Endothelial cell of umbilical vein (primary cell): Measurements from ENCODE around the gene ADGRG3.

Experiments
- EZH2 ChIP-seq: IDR thresholded peaks from 2 replicates; pipeline ENCODE4 v1.6.1; 2012; ENCODE audit warnings: borderline replicate concordance, low read depth, mild to moderate bottlenecking, moderate library complexity, low read length, inconsistent platforms; ENCODE audit not compliant: severe bottlenecking
- GATA2 ChIP-seq: IDR thresholded peaks from 2 replicates; pipeline ENCODE4 v1.7.0; 2011; ENCODE audit warnings: low read depth, mild to moderate bottlenecking, moderate library complexity, mixed read lengths, low read length; ENCODE audit not compliant: insufficient read length, insufficient read depth
- JUN ChIP-seq: IDR thresholded peaks from 2 replicates; pipeline ENCODE4 v1.6.1; 2011; ENCODE audit warnings: borderline replicate concordance, low read depth; ENCODE audit not compliant: insufficient read length, insufficient read depth
- MYC ChIP-seq: IDR thresholded peaks from one replicate; pipeline ENCODE4 v1.6.1; 2011; ENCODE audit warnings: mild to moderate bottlenecking, low read depth, low read length
- POLR2A ChIP-seq: IDR thresholded peaks from 2 replicates; pipeline ENCODE4 v1.6.1; 2012; ENCODE audit warnings: low read depth, mild to moderate bottlenecking, control low read depth, low read length
- POLR2AphosphoS5 ChIP-seq: IDR thresholded peaks from 2 replicates; pipeline ENCODE4 v1.6.1; 2012; ENCODE audit warnings: low read depth, mild to moderate bottlenecking, control low read depth, low read length, moderate library complexity; ENCODE audit not compliant: insufficient read depth
- TF ChIP-seq, protein P1 (sequence below), 2 donors: IDR thresholded peaks; 1 replicate in 1 of 2; 2 replicates in 1 of 2; pipeline ENCODE4 v1.5.1; 2011; ENCODE audit warnings: low read length in 2 of 2, mild to moderate bottlenecking in 2 of 2, moderate library complexity in 2 of 2, control low read depth in 1 of 2, inconsistent platforms in 1 of 2, low read depth in 1 of 2; ENCODE audit not compliant: insufficient read depth in 1 of 2; ENCODE audit errors: extremely low read depth in 1 of 2

DNA sequence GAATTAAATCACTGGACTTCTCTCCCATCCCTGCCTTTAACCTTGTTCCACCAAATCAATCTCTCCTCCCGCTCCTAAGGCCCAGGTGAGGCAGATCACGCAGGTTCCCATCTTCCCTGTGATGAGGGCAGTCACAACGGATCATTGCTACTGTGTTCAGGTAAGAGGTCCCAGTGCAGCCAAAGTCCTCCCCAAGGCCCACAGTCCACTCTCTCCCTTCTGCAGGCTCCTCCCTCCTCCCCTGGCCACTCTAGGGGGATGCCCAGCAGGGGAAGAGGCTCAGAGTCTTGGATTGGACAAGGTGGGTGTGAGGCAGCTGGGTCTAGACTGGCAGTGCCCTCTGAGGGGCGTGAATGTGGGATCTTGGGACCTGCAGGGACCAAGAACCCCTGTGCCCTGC lies 2.6 kb upstream of the ADGRG3 start:
- TF ChIP-seq, protein P1, sequence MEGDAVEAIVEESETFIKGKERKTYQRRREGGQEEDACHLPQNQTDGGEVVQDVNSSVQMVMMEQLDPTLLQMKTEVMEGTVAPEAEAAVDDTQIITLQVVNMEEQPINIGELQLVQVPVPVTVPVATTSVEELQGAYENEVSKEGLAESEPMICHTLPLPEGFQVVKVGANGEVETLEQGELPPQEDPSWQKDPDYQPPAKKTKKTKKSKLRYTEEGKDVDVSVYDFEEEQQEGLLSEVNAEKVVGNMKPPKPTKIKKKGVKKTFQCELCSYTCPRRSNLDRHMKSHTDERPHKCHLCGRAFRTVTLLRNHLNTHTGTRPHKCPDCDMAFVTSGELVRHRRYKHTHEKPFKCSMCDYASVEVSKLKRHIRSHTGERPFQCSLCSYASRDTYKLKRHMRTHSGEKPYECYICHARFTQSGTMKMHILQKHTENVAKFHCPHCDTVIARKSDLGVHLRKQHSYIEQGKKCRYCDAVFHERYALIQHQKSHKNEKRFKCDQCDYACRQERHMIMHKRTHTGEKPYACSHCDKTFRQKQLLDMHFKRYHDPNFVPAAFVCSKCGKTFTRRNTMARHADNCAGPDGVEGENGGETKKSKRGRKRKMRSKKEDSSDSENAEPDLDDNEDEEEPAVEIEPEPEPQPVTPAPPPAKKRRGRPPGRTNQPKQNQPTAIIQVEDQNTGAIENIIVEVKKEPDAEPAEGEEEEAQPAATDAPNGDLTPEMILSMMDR (IDR thresholded peaks at IDR 0.05; ENCODE audit: extremely low read depth in 1 of 2, insufficient read depth in 1 of 2, low read depth in 1 of 2, low read length in 2 of 2): no peak
- no peak for TF ChIP-seq POLR2A
- TF ChIP-seq POLR2AphosphoS5: no peak
- TF ChIP-seq EZH2: no peak
- no peak for TF ChIP-seq JUN
- no peak for TF ChIP-seq GATA2
- no peak for TF ChIP-seq MYC
